Measurements from ENCODE around the gene RNF144A.

GRCh38 chr2:6924924-6925409, 7.8 kb downstream of the RNF144A start:
- TF ChIP-seq EZH2 (IDR thresholded peaks at IDR 0.05; ENCODE audit: low read depth, unreplicated experiment) (no peak), CTCF (conservative IDR thresholded peaks at IDR 0.05; ENCODE audit: low read depth in 2 of 2) (no peak)
